Measurements from ENCODE around the gene SLC25A24.

DNA sequence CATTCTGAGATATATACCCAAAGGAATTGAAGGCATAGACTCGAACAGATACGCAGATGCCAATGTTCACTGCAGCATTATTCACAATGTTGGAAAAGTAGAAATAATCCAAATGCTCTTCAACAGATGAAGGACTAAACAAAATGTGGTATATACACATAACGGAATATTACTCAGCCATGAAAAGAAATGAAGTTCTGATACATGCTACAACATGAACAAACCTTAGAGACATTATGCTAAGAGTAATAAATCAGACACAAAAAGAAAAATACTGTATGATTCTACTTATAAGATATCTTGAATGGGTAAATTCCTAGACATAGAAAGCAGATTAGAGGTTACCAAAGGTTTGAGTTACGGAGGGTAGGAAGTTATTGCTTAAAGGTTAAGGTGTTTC, 57.9 kb downstream of the SLC25A24 start:
- TF ChIP-seq, protein P1, sequence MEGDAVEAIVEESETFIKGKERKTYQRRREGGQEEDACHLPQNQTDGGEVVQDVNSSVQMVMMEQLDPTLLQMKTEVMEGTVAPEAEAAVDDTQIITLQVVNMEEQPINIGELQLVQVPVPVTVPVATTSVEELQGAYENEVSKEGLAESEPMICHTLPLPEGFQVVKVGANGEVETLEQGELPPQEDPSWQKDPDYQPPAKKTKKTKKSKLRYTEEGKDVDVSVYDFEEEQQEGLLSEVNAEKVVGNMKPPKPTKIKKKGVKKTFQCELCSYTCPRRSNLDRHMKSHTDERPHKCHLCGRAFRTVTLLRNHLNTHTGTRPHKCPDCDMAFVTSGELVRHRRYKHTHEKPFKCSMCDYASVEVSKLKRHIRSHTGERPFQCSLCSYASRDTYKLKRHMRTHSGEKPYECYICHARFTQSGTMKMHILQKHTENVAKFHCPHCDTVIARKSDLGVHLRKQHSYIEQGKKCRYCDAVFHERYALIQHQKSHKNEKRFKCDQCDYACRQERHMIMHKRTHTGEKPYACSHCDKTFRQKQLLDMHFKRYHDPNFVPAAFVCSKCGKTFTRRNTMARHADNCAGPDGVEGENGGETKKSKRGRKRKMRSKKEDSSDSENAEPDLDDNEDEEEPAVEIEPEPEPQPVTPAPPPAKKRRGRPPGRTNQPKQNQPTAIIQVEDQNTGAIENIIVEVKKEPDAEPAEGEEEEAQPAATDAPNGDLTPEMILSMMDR (IDR thresholded peaks at IDR 0.05; ENCODE audit: low read depth, low read length, missing input control), result no peak
- no peak for TF ChIP-seq RXRA (IDR thresholded peaks at IDR 0.05)
- TF ChIP-seq NR2F2 (IDR thresholded peaks at IDR 0.05), result no peak
- TF ChIP-seq HNF4A (conservative IDR thresholded peaks at IDR 0.05), result no peak
- no peak for TF ChIP-seq EGR1 (IDR thresholded peaks at IDR 0.05; ENCODE audit: low read depth in 2 of 2)
- TF ChIP-seq FOXA1 (IDR thresholded peaks at IDR 0.05), result no peak
- no peak for TF ChIP-seq YY1 (IDR thresholded peaks at IDR 0.05)
- no peak for TF ChIP-seq FOXA2 (IDR thresholded peaks at IDR 0.05)
- TF ChIP-seq JUND (IDR thresholded peaks at IDR 0.05), result no peak
- TF ChIP-seq TAF1 (conservative IDR thresholded peaks at IDR 0.05), result no peak
- no peak for TF ChIP-seq SP1 (IDR thresholded peaks at IDR 0.05)

Measured in liver (tissue), 3 donors.